GM12891 (cell line): ENCODE measurements around the gene MSH6.

ENCODE experiments used
- POLR2A ChIP-seq: IDR thresholded peaks from 2 replicates; pipeline ENCODE4 v1.6.1; 2011; ENCODE audit warnings: low read depth, low read length, control low read depth
- POLR2AphosphoS5 ChIP-seq: IDR thresholded peaks from 2 replicates; pipeline ENCODE4 v1.6.1; 2011; ENCODE audit warnings: low read depth, low read length, control low read depth
- SPI1 ChIP-seq: IDR thresholded peaks from 2 replicates; pipeline ENCODE4 v1.6.1; 2011; ENCODE audit warnings: low read depth, low read length, control low read depth
- TAF1 ChIP-seq: IDR thresholded peaks from 2 replicates; pipeline ENCODE4 v1.6.1; 2011; ENCODE audit warnings: low read depth, low read length, control low read depth

DNA sequence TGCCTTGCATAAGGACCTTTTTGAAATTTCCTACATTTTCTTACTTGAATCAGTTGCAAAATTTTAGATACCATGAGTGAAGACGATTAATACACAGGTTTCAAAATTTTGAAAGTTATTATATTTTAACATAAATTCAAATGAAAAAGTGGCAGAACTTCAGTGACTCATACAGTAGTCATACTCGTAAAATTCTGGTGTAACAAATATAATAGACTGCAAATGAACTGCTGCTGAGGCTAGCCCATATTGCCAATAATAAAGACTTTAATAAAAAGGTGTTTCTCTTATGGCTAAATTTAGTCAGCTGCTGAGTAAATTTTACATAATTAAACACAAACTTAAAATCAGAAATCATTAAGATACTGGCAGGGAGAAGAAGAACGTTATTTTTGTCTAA is 36.9 kb downstream of the MSH6 start:
- no peak for TF ChIP-seq POLR2A
- no peak for TF ChIP-seq POLR2AphosphoS5
- TF ChIP-seq TAF1 = no peak
- no peak for TF ChIP-seq SPI1
